GM20000 (cell line): ENCODE results near the gene NEU4.
A peak's percentile ranks its signal among the peaks of the same experiment; 100 is the strongest.
"Not testable (repeated sequence)": the region's sequence is repeated elsewhere in the genome, so short reads cannot be mapped to it uniquely, and the experiment has no call there.

ENCODE experiments used
- DNase-seq: peaks from one replicate; pipeline ENCODE4 v3.0.0; 2012; ENCODE audit warnings: low spot score
- TF ChIP-seq, protein P1 (sequence below): IDR thresholded peaks from 2 replicates; pipeline ENCODE4 v1.5.1; 2012; ENCODE audit warnings: mild to moderate bottlenecking, control low read depth; ENCODE audit errors: extremely low read depth, missing control alignments

NEU4 gene

DNA sequence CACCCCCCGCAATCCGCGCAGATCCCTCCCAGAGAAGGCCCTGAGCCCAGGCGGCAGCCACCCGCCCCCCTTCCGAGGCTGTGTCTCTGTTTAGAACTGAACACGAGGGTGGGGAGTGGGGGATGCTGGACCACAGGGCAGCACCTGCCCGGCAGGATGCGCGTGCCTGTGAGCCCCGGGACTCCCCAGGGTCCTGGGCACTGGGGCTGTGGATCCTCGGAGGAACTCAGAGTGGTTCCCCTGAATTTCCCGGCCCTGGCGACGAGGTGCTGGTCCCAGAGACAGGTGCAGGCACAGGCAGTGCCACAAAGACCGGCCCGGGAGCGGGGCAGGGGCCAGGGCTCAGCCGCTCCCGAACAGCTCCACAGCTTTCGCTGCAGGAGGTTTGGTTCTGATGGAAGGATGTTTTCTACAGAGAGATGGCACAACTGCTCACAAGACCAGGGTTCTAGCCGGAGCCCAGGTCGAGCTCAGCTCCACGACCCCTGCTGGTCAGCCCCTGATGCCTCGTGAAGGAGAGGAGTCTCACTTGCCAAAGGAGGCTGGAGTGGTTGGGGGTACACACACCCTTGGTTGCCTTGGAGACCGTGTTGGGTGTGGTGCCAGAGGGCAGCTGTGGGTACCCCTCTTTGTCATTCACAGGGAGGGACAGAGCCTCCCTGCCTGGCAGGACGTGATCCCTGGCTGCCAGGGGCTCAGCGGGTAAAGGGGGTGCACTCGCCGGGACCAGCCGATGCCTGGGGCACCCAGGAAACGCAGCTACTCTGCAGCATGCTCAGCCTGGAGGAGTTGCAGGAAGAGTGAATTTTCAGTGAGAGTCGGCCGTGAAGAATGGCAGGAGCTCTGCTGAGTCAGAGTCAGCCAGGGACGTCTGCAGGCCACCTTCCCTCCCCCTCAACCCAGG is 4.4 kb upstream of the NEU4 start:
- TF ChIP-seq, protein P1, sequence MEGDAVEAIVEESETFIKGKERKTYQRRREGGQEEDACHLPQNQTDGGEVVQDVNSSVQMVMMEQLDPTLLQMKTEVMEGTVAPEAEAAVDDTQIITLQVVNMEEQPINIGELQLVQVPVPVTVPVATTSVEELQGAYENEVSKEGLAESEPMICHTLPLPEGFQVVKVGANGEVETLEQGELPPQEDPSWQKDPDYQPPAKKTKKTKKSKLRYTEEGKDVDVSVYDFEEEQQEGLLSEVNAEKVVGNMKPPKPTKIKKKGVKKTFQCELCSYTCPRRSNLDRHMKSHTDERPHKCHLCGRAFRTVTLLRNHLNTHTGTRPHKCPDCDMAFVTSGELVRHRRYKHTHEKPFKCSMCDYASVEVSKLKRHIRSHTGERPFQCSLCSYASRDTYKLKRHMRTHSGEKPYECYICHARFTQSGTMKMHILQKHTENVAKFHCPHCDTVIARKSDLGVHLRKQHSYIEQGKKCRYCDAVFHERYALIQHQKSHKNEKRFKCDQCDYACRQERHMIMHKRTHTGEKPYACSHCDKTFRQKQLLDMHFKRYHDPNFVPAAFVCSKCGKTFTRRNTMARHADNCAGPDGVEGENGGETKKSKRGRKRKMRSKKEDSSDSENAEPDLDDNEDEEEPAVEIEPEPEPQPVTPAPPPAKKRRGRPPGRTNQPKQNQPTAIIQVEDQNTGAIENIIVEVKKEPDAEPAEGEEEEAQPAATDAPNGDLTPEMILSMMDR: no peak
- peak; percentile 69 for DNase-seq

DNA sequence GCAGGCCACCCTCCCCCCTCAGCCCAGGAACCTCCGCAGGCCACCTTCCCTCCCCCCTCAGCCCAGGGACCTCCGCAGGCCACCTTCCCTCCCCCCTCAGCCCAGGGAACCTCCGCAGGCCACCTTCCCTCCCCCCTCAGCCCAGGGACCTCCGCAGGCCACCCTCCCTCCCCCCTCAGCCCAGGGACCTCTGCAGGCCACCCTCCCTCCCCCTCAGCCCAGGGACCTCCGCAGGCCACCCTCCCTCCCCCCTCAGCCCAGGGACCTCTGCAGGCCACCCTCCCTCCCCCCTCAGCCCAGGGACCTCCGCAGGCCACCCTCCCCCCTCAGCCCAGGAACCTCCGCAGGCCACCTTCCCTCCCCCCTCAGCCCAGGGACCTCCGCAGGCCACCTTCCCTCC is 2.8 kb upstream of the NEU4 start:
- DNase-seq: not testable (repeated sequence)

DNA sequence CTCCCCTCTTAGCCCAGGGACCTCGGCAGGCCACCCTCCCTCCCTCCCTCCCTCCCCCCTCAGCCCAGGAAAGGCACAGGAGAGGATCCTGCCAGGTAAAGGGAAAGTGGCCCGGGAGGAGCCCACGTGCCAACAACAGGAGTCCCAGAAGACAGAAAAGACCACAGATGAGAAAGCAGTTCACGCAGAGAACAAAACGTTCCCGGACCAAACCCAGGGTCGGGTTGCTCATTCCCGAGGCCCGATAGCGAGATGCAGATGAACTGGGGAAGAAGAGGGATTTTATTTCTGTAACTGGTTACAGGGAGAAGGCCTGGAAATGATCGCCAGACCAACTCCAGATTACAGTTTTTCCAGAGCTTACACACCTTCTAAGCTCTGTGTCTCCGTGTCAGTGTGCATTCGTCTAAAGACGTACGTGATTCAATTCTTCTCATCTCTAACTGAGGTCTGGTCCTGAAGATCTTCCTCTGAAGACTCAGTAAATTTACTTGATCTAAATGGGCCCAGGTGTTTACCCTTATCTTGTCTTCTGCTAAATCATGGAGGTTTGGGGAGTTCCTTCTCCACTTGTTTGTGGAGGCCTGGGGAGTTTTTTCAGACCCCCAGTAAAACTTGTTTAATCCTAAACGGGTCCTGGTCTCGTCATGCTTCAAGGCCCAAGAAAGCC is 807 bp upstream of the NEU4 start:
- TF ChIP-seq, protein P1: no peak
- peak; percentile 14 for DNase-seq

DNA sequence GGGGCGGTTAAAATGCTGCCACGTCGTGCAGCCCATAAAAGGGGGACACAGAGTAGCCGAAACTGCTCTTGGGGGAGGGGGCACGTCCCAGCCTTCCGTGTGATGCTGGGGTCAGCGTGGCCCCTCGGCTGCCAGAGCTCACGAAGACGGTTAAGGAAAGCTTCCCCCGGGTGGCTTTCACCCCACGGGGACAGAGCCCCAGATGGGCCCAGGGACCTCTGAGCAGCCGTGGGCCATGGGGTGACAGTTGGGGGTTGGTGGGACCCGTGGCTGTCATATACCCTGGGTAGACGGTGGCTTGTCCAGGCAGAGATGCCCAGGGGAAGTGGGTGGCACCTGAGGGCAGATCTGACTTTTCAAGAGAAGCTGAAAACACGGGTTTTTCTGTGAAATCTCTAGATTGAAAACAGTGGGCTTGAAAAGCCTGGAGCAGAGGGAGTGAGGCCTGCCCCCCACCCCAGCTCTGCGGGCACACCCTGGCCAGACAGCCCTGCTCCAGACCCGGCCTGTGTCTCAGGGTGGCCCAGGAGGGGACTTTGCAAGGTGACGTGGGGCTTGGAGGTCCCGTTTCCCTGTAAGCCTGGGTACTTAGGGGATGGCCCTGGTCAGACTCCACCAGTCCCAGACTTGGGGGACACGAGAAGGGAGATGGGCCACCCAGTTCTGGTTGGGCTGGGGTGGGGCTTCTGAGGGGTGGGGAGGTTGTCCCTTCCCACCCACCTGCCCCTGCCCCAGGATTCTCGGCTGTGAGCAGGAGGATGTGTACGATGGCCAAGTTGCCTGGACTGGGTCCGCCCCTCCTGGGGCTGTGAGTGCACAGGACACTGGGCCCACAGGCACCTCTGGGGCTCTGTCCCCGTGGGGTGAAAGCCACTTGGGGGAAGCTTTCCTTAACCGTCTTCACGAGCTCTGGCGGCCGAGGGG is 652 bp downstream of the NEU4 start:
- TF ChIP-seq, protein P1: no peak
- peak; percentile 35 for DNase-seq

DNA sequence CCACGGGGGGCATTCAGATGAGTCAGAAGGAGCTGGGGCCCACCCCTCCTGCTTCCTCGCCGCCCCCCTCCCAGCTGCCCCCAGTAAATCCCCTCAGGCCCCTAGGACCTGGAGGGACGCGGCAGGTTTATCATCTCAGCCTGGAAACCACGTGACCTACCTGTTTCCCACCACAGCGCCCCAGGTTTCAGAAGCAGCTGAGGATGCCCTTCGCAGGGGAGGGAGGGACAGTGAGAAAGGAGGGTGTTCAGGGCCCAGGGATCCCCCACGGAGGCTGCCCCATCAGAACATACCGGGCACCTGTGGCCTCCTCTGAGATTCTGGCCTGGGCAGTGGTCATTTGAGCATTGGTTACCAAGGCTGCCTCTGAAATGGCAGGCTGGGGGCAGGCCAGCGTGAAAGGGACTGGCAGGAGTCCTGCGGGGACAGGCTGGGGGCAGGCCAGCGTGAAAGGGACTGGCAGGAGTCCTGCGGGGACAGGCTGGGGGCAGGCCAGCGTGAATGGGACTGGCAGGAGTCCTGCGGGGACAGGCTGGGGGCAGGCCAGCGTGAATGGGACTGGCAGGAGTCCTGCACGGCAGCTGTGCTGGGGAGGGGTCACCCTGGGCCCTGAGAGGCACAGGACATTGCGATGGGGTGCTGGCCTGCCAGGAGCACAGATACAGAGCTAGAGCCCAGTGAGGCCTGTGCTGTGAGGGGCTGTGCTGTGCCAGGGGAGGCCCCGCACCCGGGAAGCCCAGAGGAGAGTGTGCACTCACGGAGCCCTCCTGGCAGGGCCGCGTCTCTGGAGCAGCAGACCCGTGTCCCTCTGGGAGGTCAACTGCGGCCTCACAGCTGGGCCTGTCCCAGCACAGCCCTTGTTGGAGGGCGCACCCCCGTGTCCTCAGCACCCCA is 1.6 kb downstream of the NEU4 start:
- TF ChIP-seq, protein P1: no peak
- DNase-seq: peak; percentile 28

DNA sequence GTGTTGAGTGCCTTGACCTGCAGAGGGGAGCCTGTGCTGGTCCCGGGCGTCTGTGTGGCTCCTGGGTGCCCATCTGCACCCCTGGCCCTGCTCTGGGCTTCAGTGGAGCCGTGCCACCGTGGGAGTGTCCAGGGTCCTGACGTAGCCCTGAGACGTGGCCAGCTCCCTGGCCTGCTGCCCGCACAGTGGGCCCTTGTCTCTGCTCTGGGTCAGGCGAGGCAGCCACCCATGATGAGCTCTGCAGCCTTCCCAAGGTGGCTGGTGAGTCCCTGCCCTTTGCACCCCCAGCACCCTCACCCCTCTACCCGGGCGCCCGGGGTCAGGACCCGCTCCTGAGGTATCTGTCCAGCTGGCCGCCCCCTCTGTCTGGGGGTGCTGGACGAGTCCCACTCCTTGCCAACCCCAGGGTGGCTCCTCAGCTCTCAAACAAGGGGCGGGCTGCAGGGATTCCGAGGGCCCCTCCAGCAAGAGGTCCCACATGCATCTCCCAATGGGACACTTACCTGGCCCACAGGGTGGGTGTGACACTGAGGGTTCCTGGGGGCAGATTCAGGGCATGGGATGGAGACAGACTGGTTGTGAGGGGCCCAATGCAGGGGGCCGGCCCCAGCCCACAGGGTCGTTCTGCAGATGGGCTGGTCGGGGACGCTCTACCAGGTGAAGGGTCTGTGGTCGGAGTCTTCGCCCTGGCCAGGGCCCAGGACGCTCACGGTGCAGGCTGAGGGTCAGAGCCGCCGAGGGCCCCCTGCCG is 2.4 kb downstream of the NEU4 start:
- TF ChIP-seq, protein P1: no peak
- peak; percentile 26 for DNase-seq
